Activated effector memory CD4-positive, alpha-beta T cell treated with Interleukin-2 at 50 U/mL for 16 hours (primary cell): ENCODE results near the gene WDR27.
"Not testable (repeated sequence)": the region's sequence is repeated elsewhere in the genome, so short reads cannot be mapped to it uniquely, and the experiment has no call there.

Experiments
- DNase-seq: peaks from one replicate; pipeline ENCODE4 v3.0.0-alpha.2; 2020

WDR27 gene

GRCh38 chr6:169635345-169635744, 66.5 kb downstream of the WDR27 start:
- DNase-seq, result no peak

DNA sequence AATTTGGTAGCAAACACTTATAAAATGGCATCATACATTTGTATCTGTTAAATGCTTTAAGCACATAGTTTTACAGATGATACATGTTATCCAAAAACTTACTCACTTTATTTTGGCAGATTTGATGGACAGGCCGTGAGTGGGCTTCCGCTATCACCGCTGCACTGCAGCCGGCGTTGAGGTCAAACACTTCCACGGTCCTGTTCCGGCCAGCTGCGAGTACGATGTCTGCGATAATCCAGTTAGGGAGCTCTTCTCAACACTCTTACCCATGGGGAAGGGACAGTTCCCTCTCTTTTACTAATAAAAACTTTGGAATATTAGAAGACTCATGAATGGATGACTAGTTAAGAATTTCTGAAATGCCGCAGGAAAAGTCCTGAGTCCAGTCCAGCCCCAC, 69.0 kb downstream of the WDR27 start:
- no peak for DNase-seq

DNA sequence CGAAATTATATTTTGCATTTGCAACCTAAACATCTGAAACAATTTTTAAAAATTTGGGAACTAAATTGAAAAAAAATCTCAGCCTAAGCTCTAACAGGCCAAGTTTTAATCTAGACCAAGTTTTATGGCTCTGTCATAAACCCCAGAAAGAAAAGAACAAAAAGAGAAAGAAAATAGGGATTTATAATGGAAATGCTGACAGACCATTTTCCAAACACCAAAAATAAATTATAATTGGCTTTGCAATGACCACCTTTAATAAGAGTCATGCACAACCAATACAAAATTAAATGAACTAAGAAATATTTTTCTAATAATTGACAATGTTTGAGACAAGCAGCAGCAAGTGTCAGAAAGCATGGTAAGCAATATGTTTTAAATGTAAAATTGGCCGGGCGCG, 72.6 kb downstream of the WDR27 start:
- DNase-seq, result no peak

GRCh38 chr6:169627736-169628607, 73.9 kb downstream of the WDR27 start:
- DNase-seq, result no peak

- DNase-seq, result no peak
Measured at GRCh38 chr6:169626649-169627048, 75.2 kb downstream of the WDR27 start.

DNA sequence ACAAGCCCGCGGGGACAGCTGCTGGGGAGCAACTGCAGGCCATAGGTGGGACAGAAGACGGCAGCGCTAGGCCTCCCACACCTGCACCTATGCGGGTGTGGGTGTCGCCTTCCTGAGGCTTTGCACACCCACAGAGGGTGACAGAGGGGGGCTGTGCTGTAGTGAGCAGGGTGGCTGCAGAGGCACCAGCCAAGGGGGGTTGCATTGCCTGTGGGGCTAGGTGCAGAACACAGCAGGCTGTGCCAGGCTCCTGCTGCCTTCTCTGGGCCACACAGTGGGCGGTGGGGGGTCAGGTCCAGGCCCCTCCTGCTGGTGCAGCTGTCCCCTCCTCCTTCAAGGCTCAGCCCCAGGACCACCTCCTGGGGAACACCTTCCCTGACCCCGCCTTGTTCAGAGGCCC, 75.7 kb downstream of the WDR27 start:
- no peak for DNase-seq

GRCh38 chr6:169625376-169625775, 76.5 kb downstream of the WDR27 start:
- DNase-seq, result no peak

GRCh38 chr6:169624785-169625184, 77.0 kb downstream of the WDR27 start:
- no peak for DNase-seq

DNA sequence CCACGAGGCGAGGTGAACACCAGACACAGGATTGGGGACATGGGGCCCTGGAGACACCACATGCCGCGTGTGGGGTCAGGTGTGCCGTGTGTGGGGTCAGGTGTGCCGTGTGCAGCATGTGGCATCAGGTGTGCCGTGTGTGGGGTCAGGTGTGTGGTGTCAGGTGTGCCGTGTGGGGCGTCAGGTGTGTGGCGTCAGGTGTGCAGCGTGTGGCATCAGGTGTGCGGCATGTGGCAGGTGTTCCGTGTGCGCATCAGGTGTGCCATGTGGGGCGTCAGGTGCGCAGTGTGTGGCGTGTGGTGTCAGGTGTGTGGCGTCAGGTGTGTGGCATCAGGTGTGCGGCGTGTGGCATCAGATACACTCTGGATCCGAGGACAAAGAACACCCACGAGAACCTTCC, 77.9 kb downstream of the WDR27 start:
- DNase-seq, result no peak

DNA sequence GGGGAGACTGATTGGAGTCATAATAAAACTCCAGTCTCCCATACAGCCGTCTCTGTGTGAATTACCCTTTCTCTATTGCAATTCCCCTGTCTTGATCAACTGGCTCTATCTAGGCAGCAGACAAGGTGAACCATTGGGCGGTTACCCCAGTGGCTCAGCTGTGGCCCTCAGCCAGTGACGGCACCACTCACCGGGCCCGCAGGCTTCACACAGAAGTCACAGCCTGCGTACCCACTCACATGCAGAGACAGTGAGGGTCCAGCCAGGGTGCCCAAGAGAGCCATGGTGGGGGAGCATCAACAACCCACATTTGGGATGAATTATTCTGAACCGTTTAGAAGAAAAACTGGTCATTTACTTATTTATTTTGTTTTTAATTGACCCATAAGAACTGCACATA, 78.5 kb downstream of the WDR27 start:
- DNase-seq, result no peak

- no peak for DNase-seq
Measured at GRCh38 chr6:169622618-169623017, 79.2 kb downstream of the WDR27 start.

DNA sequence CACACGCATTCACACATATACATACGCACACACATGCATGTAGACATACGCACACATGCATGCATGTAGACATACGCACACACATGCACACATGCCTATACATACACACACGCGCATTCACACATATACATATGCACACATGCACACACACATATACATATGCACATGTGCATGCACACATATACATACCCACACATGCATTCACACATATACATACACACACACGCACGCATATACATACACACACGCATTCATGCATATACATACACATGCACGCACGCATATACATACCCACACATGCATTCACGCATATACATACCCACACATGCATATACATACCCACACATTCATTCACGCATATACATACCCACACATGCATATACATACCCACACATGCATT, 80.5 kb downstream of the WDR27 start:
- DNase-seq, result no peak

DNA sequence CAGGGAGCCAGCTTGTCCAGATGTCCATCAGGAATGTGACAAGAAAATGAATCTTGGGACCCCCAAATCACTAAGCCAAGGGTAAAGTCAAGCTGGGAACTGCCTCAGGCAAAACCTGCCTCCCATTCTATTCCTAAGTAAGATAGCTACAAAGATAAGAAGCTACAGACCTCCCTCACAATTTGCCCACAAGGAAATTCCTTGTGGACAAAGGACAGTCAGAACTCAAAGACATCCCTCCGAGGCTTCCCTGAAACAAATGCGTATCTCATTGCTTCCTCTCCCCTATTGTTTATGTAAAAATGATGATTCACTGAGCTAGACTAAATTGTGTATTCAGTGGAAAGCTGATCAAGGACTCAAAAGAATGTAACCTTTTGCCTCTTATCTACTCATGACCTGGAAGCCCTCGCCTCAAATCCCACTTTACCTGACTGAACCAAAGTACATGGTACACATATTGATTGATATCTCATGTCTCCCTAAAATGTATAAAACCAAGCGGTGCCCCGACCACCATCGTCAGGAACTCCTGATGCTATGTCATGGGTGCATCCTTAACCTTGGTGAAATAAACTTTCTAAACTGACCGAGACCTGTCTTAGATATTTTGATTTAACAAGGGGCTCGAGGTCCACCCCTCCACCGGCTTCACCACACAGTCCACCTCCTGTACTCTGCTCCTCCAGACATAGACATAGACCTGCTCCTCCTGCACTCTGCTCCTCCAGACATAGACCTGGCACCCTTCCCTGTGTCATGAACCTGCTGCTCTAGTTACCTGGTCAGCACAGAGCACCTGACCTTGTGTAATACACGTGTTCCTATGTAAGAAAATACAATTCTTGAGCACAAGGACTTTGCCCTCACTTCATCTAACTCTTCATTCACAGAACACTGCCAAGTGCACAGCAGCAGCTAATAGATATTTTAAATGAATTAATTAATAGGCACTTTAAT, 81.4 kb downstream of the WDR27 start:
- DNase-seq, result no peak

GRCh38 chr6:169619650-169620049, 82.2 kb downstream of the WDR27 start:
- no peak for DNase-seq

GRCh38 chr6:169618526-169619490, 83.0 kb downstream of the WDR27 start:
- DNase-seq, result no peak

GRCh38 chr6:169617562-169617961, 84.3 kb downstream of the WDR27 start:
- no peak for DNase-seq

DNA sequence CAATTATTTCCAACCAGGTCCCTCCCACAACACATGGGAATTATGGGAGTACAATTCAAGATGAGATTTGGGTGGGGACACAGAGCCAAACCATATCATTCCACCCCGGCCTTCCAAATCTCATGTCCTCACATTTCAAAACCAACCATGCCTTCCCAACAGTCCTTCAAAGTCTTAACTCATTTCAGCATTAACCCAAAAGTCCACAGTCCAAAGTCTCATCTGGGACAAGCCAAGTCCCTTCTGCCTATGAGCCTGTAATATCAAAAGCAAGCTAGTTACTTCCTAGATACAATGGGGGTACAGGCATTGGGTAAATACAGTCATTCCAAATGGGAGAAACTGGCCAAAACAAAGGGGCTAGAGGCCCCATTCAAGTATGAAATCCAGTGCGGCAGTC, 93.2 kb downstream of the WDR27 start:
- not testable (repeated sequence) for DNase-seq

- no peak for DNase-seq
Measured at GRCh38 chr6:169604076-169604475, 97.8 kb downstream of the WDR27 start.

DNA sequence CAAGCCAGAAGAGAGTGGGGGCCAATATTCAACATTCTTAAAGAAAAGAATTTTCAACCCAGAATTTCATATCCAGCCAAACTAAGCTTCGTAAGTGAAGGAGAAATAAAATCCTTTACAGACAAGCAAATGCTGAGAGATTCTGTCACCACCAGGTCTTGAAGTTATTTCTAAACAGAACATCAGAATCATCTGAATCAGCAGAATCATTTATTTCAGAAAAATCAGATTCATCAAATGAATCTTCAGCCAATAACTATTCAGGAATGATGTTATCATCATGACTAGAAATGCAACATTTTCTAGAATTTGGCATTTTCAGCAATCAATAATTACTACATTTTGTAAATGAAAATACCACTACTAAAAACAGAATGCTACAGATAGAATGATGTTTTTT, 100.7 kb downstream of the WDR27 start:
- DNase-seq, result not testable (repeated sequence)

DNA sequence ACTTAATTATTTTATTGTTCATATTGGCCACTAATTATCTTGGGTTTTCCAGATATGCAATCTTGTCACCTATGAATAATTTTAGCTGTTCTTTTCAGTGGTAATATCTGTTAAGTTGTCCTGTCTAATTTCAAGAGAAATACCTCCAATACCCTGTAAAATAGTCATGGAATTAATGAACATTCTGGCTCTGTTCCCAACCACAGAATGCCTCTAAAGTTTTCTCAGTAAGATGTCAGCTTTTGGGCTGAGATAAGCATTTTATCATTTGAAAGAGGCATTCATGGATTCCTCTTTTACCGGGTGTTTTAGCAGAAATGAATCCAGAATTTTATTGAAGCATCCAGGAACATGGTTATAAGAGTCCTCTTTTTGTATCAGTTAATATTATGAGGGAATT, 109.3 kb downstream of the WDR27 start:
- no peak for DNase-seq

DNA sequence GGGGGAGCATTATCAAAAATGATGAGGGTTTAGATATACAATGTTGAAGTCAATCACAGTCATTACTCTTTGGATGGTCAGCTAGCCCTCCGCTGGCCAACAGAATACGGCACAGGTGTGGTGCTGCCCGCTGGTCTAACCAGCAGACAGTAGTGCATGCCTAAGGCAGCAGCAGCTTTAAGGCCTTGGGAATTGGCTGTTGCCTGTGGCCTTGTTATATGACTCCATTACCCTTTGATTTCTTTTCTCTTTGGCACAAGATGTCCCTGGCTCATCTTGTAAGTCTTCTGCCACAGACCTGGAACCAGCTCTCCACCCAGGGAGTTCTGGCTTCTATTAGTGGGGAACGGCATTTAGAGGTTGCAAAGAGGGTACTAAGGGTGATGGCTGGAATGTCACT, 110.2 kb downstream of the WDR27 start:
- DNase-seq, result no peak

DNA sequence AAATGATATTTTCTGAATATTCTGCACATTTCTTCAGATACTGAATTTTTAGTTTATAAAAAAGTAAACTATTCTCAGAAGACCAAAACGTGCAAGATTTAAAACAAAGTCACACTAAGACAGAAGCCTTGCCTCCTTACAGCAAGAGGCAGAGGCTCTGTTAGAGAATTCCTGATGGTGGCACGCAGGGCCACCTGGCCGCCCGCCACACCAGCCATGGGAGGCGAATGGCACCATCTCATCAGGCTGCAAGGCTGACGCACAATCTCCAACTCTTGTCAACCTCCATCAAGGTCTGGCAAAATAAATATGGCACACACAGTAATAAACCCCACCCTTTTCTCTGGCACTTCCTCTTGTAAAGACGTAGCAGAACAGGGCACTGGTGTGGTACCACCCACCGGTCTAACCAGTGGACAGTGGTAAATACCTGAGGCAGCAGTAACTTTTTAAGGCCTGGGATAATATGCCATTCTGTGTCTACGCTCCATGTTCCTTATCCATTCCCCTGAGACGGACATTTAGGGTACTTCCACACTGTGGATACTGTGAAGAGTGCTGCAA, 111.4 kb downstream of the WDR27 start:
- DNase-seq, result no peak
